K562 (cell line): ENCODE data around the gene LRP1-AS. TPM values are rescaled to one million over a fixed set of nuclear protein-coding genes. Genes with fewer than 3 reads are reported as not detected.

Source experiments
- CREB1 ChIP-seq, 2 experiments: sonication (generic) in 1 of 2; formaldehyde crosslinking in 1 of 2; IDR thresholded peaks; 2 replicates each; pipeline versions ENCODE4 v1.6.1 to v1.8.0; 2012 to 2022; ENCODE audit warnings: inconsistent platforms in 1 of 2, mild to moderate bottlenecking in 1 of 2, missing genetic modification reagents in 1 of 2, moderate library complexity in 1 of 2
- CREB3L1 ChIP-seq: fragments of 450-650 bp; IDR thresholded peaks from 2 replicates; pipeline ENCODE4 v1.6.1; 2014; ENCODE audit warnings: low read depth, mild to moderate bottlenecking, moderate library complexity, borderline replicate concordance
- CREM ChIP-seq: IDR thresholded peaks from 2 replicates; pipeline ENCODE4 v1.6.1; 2014; ENCODE audit warnings: antibody characterized with exemption, low read depth
- CTBP1 ChIP-seq: fragments of 450-650 bp; IDR thresholded peaks from 2 replicates; pipeline ENCODE4 v1.6.1; 2016; ENCODE audit warnings: borderline replicate concordance
- E2F3 ChIP-seq: fragments of 250-450 bp; sonication (Bioruptor Pico); IDR thresholded peaks from 2 replicates; pipeline ENCODE4 v1.4.0; 2020; ENCODE audit warnings: mild to moderate bottlenecking
- E2F4 ChIP-seq: sonication (generic); formaldehyde crosslinking; IDR thresholded peaks from 2 replicates; pipeline ENCODE4 v1.8.0; 2022; ENCODE audit warnings: mild to moderate bottlenecking, low read depth, missing genetic modification reagents
- E2F6 ChIP-seq, 2 experiments: IDR thresholded peaks; 2 replicates each; pipeline ENCODE4 v1.6.1; 2011; ENCODE audit warnings: borderline replicate concordance in 1 of 2, control low read depth in 1 of 2, low read depth in 1 of 2, low read length in 1 of 2, mild to moderate bottlenecking in 1 of 2, mixed read lengths in 1 of 2, moderate library complexity in 1 of 2; ENCODE audit not compliant: insufficient read depth in 1 of 2, insufficient read length in 1 of 2, poor library complexity in 1 of 2, severe bottlenecking in 1 of 2; ENCODE audit errors: extremely low read depth in 1 of 2
- E4F1 ChIP-seq: fragments of 250-450 bp; sonication (Bioruptor Pico); IDR thresholded peaks from 2 replicates; pipeline ENCODE4 v1.5.0; 2021; ENCODE audit warnings: mild to moderate bottlenecking, borderline replicate concordance
- RBM14 ChIP-seq: fragments of 200-400 bp; formaldehyde crosslinking; IDR thresholded peaks from 2 replicates; pipeline ENCODE4 v1.6.1; 2018; ENCODE audit warnings: low read depth, mild to moderate bottlenecking, low read length, moderate library complexity, borderline replicate concordance; ENCODE audit not compliant: insufficient read depth
- ZBTB11 ChIP-seq, 3 experiments: fragments of 200-800 bp in 1 of 3; fragments of 250-450 bp in 1 of 3; fragments of 450-650 bp in 1 of 3; sonication (Bioruptor Pico) in 1 of 3; sonication (Bioruptor generic) in 1 of 3; formaldehyde crosslinking in 1 of 3; IDR thresholded peaks; 2 replicates each; pipeline versions ENCODE4 v1.6.1 to v1.8.0; 2016 to 2022; ENCODE audit warnings: mild to moderate bottlenecking in 2 of 3, missing genetic modification characterization in 2 of 3, missing compliant biosample characterization in 1 of 3, moderate library complexity in 1 of 3
- ZBTB33 ChIP-seq: sonication (generic); formaldehyde crosslinking; IDR thresholded peaks from 2 replicates; pipeline ENCODE4 v1.8.1; 2023; ENCODE audit warnings: mild to moderate bottlenecking, missing genetic modification reagents
- ZNF586 ChIP-seq: fragments of 450-650 bp; formaldehyde crosslinking; conservative IDR thresholded peaks from 2 replicates; pipeline ENCODE4 v1.4.0; 2020; ENCODE audit warnings: mild to moderate bottlenecking, moderate library complexity
- polyA plus RNA-seq, 8 experiments: library from polyadenylated mRNA; depleted of rRNA in 4 of 8; stranded (reverse) in 5 of 8; unstranded in 3 of 8; fragments of >200 nt; fragmentation: Nextera tagmentation in 2 of 8; fragmentation: Illumina TruSeq in 1 of 8; extraction: Ambion mirVana in 2 of 8; extraction: Trizol in 1 of 8; gene quantifications; 2 replicates each; pipeline versions ENCODE4 v1.2.1 to v1.2.3, GENCODE V29; 2011 to 2014; ENCODE audit warnings: inconsistent platforms in 1 of 8, missing spikeins in 1 of 8
- total RNA-seq, 7 experiments: library from RNA; depleted of rRNA in 6 of 7; stranded (reverse); fragments of >200 nt in 6 of 7; fragmentation: Illumina TruSeq in 2 of 7; extraction: Trizol in 2 of 7; gene quantifications; 2 replicates each; pipeline versions ENCODE4 v1.2.1 to v1.2.3, GENCODE V29; 2011 to 2021; ENCODE audit warnings: low replicate concordance in 1 of 7

LRP1-AS gene
- total and polyA plus RNA-seq, 9 of the 15 experiments (the other 6 are each of a cell fraction or from before 2014, with no cell fraction given) = not detected

GRCh38 chr12:57178213-57178612 lies 30.8 kb upstream of the LRP1-AS start (continued):
- no peak for TF ChIP-seq RBM14
- no peak for TF ChIP-seq E4F1 (CRISPR knock-in tag)
- peak in 1 of 3 experiments; percentile 52; a peak in 2 of 6 replicates for TF ChIP-seq ZBTB11 (CRISPR knock-in tag; IDR thresholded peaks at IDR 0.05)
- TF ChIP-seq E2F4 = no peak
- TF ChIP-seq CREB1 (IDR thresholded peaks at IDR 0.05) = 0 out of 2 replicates have a peak, but pooled peaks have one; percentile 25
- peak; percentile 56; the same call in 1 of the 2 replicates for TF ChIP-seq CREB1 (CRISPR knock-in tag; IDR thresholded peaks at IDR 0.05)
- TF ChIP-seq CREM = peak; percentile 41; the same call in 1 of the 2 replicates
- TF ChIP-seq ZBTB33 = 0 out of 2 replicates have a peak, but pooled peaks have one; percentile 41
- no peak for TF ChIP-seq E2F3 (CRISPR knock-in tag)
- TF ChIP-seq CREB3L1 = no peak
- TF ChIP-seq E2F6 (IDR thresholded peaks at IDR 0.05; ENCODE audit: borderline replicate concordance in 1 of 2, extremely low read depth in 1 of 2, insufficient read depth in 1 of 2, insufficient read length in 1 of 2, low read depth in 1 of 2, low read length in 1 of 2, poor library complexity in 1 of 2, severe bottlenecking in 1 of 2) = peak; percentile 60 to 88
- TF ChIP-seq ZNF586 (CRISPR knock-in tag) = no peak
- TF ChIP-seq CTBP1 = 0 out of 2 replicates have a peak, but pooled peaks have one; percentile 11
